Measurements from ENCODE around the gene MAP3K5.

The MAP3K5 gene

DNA sequence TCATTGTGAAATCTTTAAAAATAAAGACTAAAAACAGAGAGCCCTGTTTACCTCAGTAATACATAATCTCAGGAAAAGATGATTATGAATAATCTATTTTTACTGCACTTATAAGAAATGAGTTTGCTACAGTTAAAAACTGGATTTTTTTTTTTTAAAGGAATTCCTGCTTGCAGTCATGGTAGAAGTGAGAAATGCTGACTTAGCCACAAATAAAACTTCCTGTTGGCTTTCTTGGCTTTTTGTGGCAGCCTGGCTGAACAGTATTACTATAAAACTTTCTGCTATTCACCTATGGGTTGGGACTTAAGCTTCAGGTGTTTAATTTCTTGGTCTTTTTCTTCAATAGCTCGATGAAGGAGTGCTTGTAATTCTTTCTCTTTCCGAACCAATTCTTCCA is 230.1 kb downstream of the MAP3K5 start:
- no peak for FAIRE-seq

GRCh38 chr6:136553166-136553787 is 239.0 kb downstream of the MAP3K5 start:
- FAIRE-seq = no peak

- no peak for FAIRE-seq
These were observed 240.2 kb downstream of the MAP3K5 start for GRCh38 chr6:136552054-136552453.

- no peak for FAIRE-seq
These were observed 241.2 kb downstream of the MAP3K5 start for GRCh38 chr6:136551103-136551502.

GRCh38 chr6:136550330-136551071 is 241.8 kb downstream of the MAP3K5 start, which contains the start of gene MAP7:
TSS of gene MAP7 (minus strand) at chr6:136550422. CDS start at chr6:136550408, 14 bp downstream.
- FAIRE-seq = no peak

GRCh38 chr6:136550045-136550329 is 242.3 kb downstream of the MAP3K5 start:
- FAIRE-seq = no peak

GRCh38 chr6:136549300-136550044 is 242.8 kb downstream of the MAP3K5 start:
- FAIRE-seq = no peak

DNA sequence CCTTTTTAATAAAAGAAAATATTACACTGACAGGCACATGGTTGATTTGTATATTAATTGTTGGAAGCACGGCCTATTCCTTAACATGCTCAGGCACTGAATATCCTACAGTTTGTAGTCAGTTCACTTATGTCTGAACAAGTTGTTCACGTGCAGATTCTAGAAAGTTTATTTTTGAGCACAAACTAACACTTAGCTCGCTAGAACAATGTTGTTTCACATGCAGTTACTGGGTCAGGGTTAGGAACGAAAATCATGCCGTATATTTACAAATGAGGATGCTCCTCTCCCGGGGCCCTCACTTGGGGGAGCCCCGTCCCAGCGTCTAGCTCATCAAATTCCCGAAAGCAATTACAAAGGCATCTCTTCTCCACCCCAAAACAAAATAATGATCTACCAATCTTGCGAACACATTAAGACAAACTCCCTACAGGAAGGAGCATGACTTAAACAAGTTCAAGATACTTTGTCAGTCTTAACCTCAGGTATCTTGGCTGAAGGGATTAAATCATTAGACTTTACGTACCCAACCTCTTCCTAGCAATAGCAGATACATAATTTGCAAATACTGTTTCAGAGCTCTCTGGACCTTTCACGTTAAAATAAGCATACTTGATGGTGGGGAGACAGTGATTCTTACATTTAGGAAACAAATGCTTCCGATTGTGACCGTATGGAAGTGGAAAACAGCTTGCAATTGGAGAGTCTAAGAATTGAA is 243.5 kb downstream of the MAP3K5 start:
- no peak for FAIRE-seq

- FAIRE-seq = no peak
These were observed 244.4 kb downstream of the MAP3K5 start for GRCh38 chr6:136547871-136548270.

GRCh38 chr6:136547336-136547735 is 244.9 kb downstream of the MAP3K5 start:
- FAIRE-seq = no peak

- FAIRE-seq = no peak
These were observed 245.9 kb downstream of the MAP3K5 start for GRCh38 chr6:136546331-136546730.

GRCh38 chr6:136544326-136544725 is 248.0 kb downstream of the MAP3K5 start:
- no peak for FAIRE-seq

DNA sequence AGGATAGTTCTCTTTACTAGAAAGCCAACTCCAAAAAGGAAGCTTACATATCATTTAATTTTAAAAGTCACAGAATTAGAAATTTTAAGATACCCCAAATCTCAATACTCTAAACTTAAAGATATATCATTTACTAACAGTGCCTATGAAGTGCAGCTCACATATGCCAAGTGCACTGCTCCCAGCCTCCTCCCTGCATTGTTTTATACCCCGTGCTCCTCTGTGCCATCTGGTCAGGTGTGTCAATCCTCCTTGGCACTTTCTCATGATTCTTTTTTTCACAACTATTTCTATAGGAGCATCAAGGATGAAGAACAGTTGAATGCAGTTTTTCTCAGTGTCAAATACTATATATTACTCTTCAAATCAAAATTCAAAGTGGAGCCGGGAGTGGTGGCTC is 250.9 kb downstream of the MAP3K5 start:
- no peak for FAIRE-seq

DNA sequence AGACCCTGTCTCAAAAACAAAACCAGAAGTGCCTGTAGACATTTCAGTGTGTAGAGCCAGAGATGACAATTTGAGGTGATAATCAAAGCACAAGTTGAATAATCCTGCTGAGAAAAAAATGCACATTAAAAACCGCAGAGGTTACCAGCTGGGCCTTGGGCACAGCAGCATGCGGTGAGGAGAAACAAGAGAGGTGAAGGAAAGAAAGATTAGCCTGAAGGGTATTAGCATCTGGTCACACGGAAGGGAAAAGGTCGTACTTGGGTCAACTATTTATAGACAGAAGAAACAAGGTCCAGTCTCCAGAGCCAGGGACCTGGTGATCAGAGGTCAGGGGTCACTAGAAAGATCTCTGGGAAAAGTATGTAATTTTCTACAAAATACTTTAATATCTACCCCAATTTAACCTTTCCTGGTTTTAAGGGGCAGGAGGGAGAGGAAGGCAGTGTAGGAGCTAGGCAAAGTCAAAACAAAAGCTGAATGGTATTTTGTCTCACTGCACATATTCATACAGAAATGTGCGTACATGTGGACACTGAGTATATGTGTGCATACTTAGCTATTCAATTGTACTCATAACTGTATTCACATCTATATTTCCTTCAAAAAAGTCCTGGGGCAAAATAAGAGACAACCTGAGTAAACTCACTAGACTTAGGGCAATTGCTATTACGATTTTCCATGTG is 252.2 kb downstream of the MAP3K5 start:
- no peak for FAIRE-seq

- no peak for FAIRE-seq
These were observed 253.4 kb downstream of the MAP3K5 start for GRCh38 chr6:136538836-136539235.

- no peak for FAIRE-seq
These were observed 256.2 kb downstream of the MAP3K5 start for GRCh38 chr6:136535880-136536650.

- no peak for FAIRE-seq
These were observed 257.1 kb downstream of the MAP3K5 start for GRCh38 chr6:136535017-136535765.

DNA sequence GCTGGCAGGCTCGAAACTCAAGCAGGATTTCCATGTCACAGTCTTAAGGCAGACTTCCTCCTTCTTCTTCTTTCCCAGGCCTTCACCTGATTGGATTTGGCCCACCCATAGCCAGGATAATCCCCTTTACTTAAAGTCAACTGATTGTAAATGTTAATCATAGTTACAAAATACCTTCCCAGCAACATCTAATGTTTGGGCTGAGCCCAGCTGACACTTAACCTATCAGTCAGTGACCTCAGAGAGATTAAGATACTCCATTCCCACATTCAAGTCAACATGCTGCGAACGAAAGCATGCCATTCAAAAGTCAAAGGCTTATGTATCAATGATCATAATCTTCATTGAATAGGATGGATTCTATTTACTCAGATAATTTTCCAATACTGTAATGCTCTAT is 258.0 kb downstream of the MAP3K5 start:
- FAIRE-seq = no peak

GRCh38 chr6:136533487-136533886 is 258.8 kb downstream of the MAP3K5 start:
- FAIRE-seq = no peak

- no peak for FAIRE-seq
These were observed 260.2 kb downstream of the MAP3K5 start for GRCh38 chr6:136532030-136532429.

GRCh38 chr6:136529710-136530109 is 262.6 kb downstream of the MAP3K5 start:
- no peak for FAIRE-seq

Data from colon (tissue), 2 donors.